CD8-positive, alpha-beta memory T cell (primary cell): Measurements from ENCODE around the gene MTOR. TPM values are rescaled to one million over a fixed set of nuclear protein-coding genes. Genes with fewer than 3 reads are reported as not detected.
A peak's percentile ranks its signal among the peaks of the same experiment; 100 is the strongest.

Experiments used
- CTCF ChIA-PET: fragments of 350-600 bp; sonication (Branson Sonifier 250); formaldehyde crosslinking; loops from one replicate; lab custom pipeline; 2021; ENCODE audit warnings: antibody characterized with exemption; lab: Charles Lee
- POLR2A ChIA-PET: fragments of 350-600 bp; sonication (Branson Sonifier 250); formaldehyde crosslinking; loops from one replicate; lab custom pipeline; 2021; ENCODE audit warnings: antibody characterized with exemption; lab: Charles Lee
- DNase-seq, 5 donors: peaks; one replicate each; pipeline versions ENCODE4 v3.0.0 to v3.0.0-alpha.2; 2020 to 2022; ENCODE audit warnings: mixed read lengths in 1 of 5
- H3K27ac ChIP-seq: one replicate; pipeline ENCODE4 v1.7.0; 2013; ENCODE audit warnings: low read depth, mild to moderate bottlenecking, low read length, moderate library complexity
- H3K27me3 ChIP-seq: 2 replicates; pipeline ENCODE4 v1.7.0; 2013; ENCODE audit warnings: low read length, mild to moderate bottlenecking; ENCODE audit not compliant: insufficient read depth, poor library complexity, severe bottlenecking
- H3K36me3 ChIP-seq: 2 replicates; pipeline ENCODE4 v1.7.0; 2013; ENCODE audit warnings: mild to moderate bottlenecking, low read length, moderate library complexity; ENCODE audit not compliant: insufficient read depth
- H3K4me1 ChIP-seq: 2 replicates; pipeline ENCODE4 v1.7.0; 2013; ENCODE audit warnings: mild to moderate bottlenecking, low read length, moderate library complexity; ENCODE audit not compliant: insufficient read depth
- H3K4me3 ChIP-seq: 2 replicates; pipeline ENCODE4 v1.7.0; 2013; ENCODE audit warnings: mild to moderate bottlenecking, low read length
- H3K9me3 ChIP-seq: 2 replicates; pipeline ENCODE4 v1.7.0; 2013; ENCODE audit warnings: mild to moderate bottlenecking, low read length
- H3K27ac Mint-ChIP-seq, 8 donors: one replicate each; pipeline ENCODE4 v1.8.0; 2020 to 2021; ENCODE audit warnings: mixed read lengths in 8 of 8, mild to moderate bottlenecking in 6 of 8, inconsistent platforms in 3 of 8, moderate library complexity in 3 of 8
- H3K27me3 Mint-ChIP-seq, 2 donors: one replicate each; pipeline ENCODE4 v1.8.0; 2020 to 2021; ENCODE audit warnings: mixed read lengths in 2 of 2, mild to moderate bottlenecking in 1 of 2, moderate library complexity in 1 of 2
- H3K36me3 Mint-ChIP-seq, 3 donors: one replicate each; pipeline ENCODE4 v1.8.0; 2020 to 2021; ENCODE audit warnings: mixed read lengths in 3 of 3, inconsistent platforms in 1 of 3, mild to moderate bottlenecking in 1 of 3
- H3K4me1 Mint-ChIP-seq, 3 donors: one replicate each; pipeline ENCODE4 v1.8.0; 2020 to 2021; ENCODE audit warnings: mixed read lengths in 3 of 3, inconsistent platforms in 1 of 3, mild to moderate bottlenecking in 1 of 3
- H3K4me3 Mint-ChIP-seq, 7 donors: one replicate each; pipeline ENCODE4 v1.8.0; 2020 to 2021; ENCODE audit warnings: mixed read lengths in 7 of 7, mild to moderate bottlenecking in 6 of 7, moderate library complexity in 4 of 7, inconsistent platforms in 2 of 7
- H3K9me3 Mint-ChIP-seq, 5 donors: one replicate each; pipeline ENCODE4 v1.8.0; 2020 to 2022; ENCODE audit warnings: mixed read lengths in 5 of 5, mild to moderate bottlenecking in 3 of 5, moderate library complexity in 2 of 5, inconsistent platforms in 1 of 5
- polyA plus RNA-seq: library from polyadenylated mRNA; unstranded; fragments of 300-500 nt; fragmentation: Illumina TruSeq; gene quantifications from one replicate; pipeline ENCODE4 v1.2.3, GENCODE V29; 2021
- total RNA-seq, 2 experiments: library from RNA; stranded (reverse); gene quantifications; one replicate each; pipeline ENCODE4 v1.2.3, GENCODE V29; 2021

The MTOR gene
- total and polyA plus RNA-seq, 3 experiments from 2014 or later: 8.0 to 55.2 (median 53.9) TPM

- CTCF ChIA-PET: interaction anchor here (0.9 kb wide), 1 partner anchor 229 kb away, joined by 3 read pairs; no protein-coding TSS in a partner anchor
- Histone ChIP-seq H3K27me3 (no peaks in the 10 kb centered on the region), H3K9me3 (no peaks in the 10 kb centered on the region), H3K36me3 (no peaks in the 10 kb centered on the region), H3K4me1 (peaks cover 12% of the 10 kb centered on the region), H3K4me3 (no peak overlapping the region), H3K27ac (no peak overlapping the region)
- Mint-ChIP-seq H3K36me3 (peaks cover 0 to 3% (median 0%) of the 10 kb centered on the region in 3 donors), H3K4me1 (peaks cover 10 to 11% (median 10%) of the 10 kb centered on the region in 3 donors), H3K9me3 (no peaks in the 10 kb centered on the region), H3K27me3 (peaks cover 0 to 1% of the 10 kb centered on the region in 2 donors), H3K27ac (no peak overlapping the region), H3K4me3 (peak overlapping the region in 1 of 7 donors; percentile 48)
- POLR2A ChIA-PET: no interaction called here
- no peak for DNase-seq
These were observed 4.1 kb upstream of the MTOR start for GRCh38 chr1:11266268-11267074.

DNA sequence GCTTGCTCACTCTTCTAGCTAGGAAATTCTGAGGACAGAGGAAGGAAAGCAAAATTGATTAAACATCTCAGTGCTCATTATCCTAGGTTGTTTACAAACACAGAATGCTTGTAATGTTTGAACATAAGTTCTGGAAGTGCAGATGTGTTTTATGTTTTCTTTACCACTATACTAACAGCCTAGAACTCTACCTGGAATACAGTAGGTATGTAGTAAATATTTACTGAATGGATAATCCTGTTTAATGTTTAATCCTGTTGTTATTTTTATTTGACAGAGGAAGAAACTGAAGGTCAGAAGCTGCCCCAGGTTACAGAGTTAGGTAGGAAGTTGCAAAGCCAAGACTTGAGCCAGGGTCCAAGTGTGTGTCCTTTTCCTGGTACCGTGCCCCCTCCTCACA is 6.1 kb downstream of the MTOR start:
- Histone ChIP-seq H3K27ac (no peak overlapping the region), H3K36me3 (peaks cover 57% of the 10 kb centered on the region), H3K9me3 (no peaks in the 10 kb centered on the region), H3K4me1 (peaks cover 1% of the 10 kb centered on the region), H3K27me3 (no peaks in the 10 kb centered on the region), H3K4me3 (no peak overlapping the region)
- no peak for DNase-seq
- H3K4me3 Mint-ChIP-seq: no peak overlapping the region
- no peak overlapping the region for H3K27ac Mint-ChIP-seq
- POLR2A ChIA-PET: no interaction called here
- H3K4me1 Mint-ChIP-seq: peaks cover 2 to 17% (median 10%) of the 10 kb centered on the region in 3 donors
- peaks cover 8 to 76% (median 23%) of the 10 kb centered on the region in 3 donors for H3K36me3 Mint-ChIP-seq
- H3K27me3 Mint-ChIP-seq: peaks cover 0 to 1% of the 10 kb centered on the region in 2 donors
- CTCF ChIA-PET: interaction anchor here (0.8 kb wide), 1 partner anchor 10 kb away, joined by 4 read pairs; no protein-coding TSS in a partner anchor
- no peaks in the 10 kb centered on the region for H3K9me3 Mint-ChIP-seq

DNA sequence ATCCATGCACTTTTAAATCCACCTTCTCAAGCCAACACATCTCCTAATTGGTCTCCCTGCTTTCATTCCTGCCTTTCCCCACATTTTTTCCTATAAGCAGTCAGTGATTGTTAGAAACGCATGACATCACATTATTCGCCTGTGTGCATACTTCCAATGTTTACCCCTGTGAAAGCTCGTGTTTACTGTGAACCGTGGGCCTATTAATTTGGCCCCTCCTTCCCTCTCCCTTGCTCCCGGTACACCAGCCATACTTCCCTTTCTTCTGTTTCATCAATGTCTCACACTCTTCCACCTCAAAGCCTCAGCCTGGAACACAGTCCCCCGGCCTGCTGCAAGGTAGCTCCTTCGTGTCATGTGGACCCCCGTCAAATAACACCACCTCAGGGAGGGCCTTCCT is 9.1 kb downstream of the MTOR start:
- Mint-ChIP-seq H3K4me1 (peaks cover 0 to 6% (median under 1%) of the 10 kb centered on the region in 3 donors), H3K9me3 (no peaks in the 10 kb centered on the region), H3K36me3 (peaks cover 16 to 76% (median 30%) of the 10 kb centered on the region in 3 donors), H3K27me3 (peaks cover 0 to 1% of the 10 kb centered on the region in 2 donors), H3K27ac (peak overlapping the region in 3 of 8 donors; percentile 4 to 63 (median 33)), H3K4me3 (no peak overlapping the region)
- no peak overlapping the region for H3K27ac ChIP-seq
- H3K27me3 ChIP-seq: no peaks in the 10 kb centered on the region
- no peaks in the 10 kb centered on the region for H3K4me1 ChIP-seq
- no peak for DNase-seq
- H3K4me3 ChIP-seq: no peak overlapping the region
- peaks cover 53% of the 10 kb centered on the region for H3K36me3 ChIP-seq
- H3K9me3 ChIP-seq: no peaks in the 10 kb centered on the region
- POLR2A ChIA-PET: no interaction called here
- CTCF ChIA-PET: interaction anchor here (0.7 to 2.6 kb wide), 3 partner anchors 8 to 389 kb away, joined by 3 to 12 read pairs (median 4); no protein-coding TSS in a partner anchor

DNA sequence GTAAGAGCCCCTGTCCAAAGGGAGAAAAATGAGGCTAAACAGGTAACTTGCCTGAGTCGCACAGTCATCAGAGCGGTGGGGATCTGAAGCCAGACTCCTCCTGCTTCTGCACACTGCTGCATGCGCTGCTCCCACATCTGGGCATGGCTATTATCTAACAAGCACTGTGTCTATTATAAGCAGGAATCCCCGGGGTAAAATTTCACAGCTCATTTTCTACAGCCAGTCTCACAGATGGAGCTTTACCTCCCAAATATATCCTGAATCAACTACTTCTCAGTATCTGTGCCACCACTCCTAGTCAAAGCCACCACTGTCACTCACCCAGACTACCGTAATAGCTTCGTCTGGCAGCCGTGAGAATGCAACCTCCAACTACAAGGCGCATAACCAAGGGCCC is 9.8 kb downstream of the MTOR start:
- Histone ChIP-seq H3K4me3 (no peak overlapping the region), H3K4me1 (no peaks in the 10 kb centered on the region), H3K27me3 (no peaks in the 10 kb centered on the region), H3K27ac (no peak overlapping the region), H3K36me3 (peaks cover 59% of the 10 kb centered on the region), H3K9me3 (no peaks in the 10 kb centered on the region)
- DNase-seq: no peak
- H3K9me3 Mint-ChIP-seq: no peaks in the 10 kb centered on the region
- H3K27ac Mint-ChIP-seq: peak overlapping the region in 1 of 8 donors; percentile 58
- POLR2A ChIA-PET: no interaction called here
- CTCF ChIA-PET: interaction anchor here (1.6 to 2.6 kb wide), 3 partner anchors 9 to 412 kb away, joined by 4 to 12 read pairs (median 4); partner anchors contain the start of gene FBXO6
- H3K27me3 Mint-ChIP-seq: peaks cover 0 to 1% of the 10 kb centered on the region in 2 donors
- peaks cover 16 to 76% (median 26%) of the 10 kb centered on the region in 3 donors for H3K36me3 Mint-ChIP-seq
- H3K4me3 Mint-ChIP-seq: no peak overlapping the region
- peaks cover 3 to 10% (median 8%) of the 10 kb centered on the region in 3 donors for H3K4me1 Mint-ChIP-seq

GRCh38 chr1:11248169-11248568 is 14.2 kb downstream of the MTOR start:
- POLR2A ChIA-PET: no interaction called here

GRCh38 chr1:11245904-11246719 is 16.2 kb downstream of the MTOR start:
- Mint-ChIP-seq H3K27ac (peak overlapping the region; percentile 77 to 100 (median 94)), H3K27me3 (no peaks in the 10 kb centered on the region), H3K4me1 (peaks cover 29 to 37% (median 33%) of the 10 kb centered on the region in 3 donors), H3K4me3 (peak overlapping the region in 5 of 7 donors; percentile 18 to 79 (median 38)), H3K36me3 (peaks cover 12 to 73% (median 24%) of the 10 kb centered on the region in 3 donors), H3K9me3 (no peaks in the 10 kb centered on the region)
- Histone ChIP-seq H3K4me1 (no peaks in the 10 kb centered on the region), H3K9me3 (no peaks in the 10 kb centered on the region), H3K27ac (peak overlapping the region; percentile 3), H3K36me3 (peaks cover 42% of the 10 kb centered on the region), H3K27me3 (no peaks in the 10 kb centered on the region), H3K4me3 (no peak overlapping the region)
- POLR2A ChIA-PET: no interaction called here
- DNase-seq: peak in 1 of 5 donors; percentile 57
- CTCF ChIA-PET: interaction anchor here (0.9 to 2.0 kb wide), 5 partner anchors 10 to 399 kb away, joined by 3 to 6 read pairs (median 3); no protein-coding TSS in a partner anchor

More at GRCh38 chr1:11248169-11248568, 14.2 kb downstream of the MTOR start:
- CTCF ChIA-PET: no interaction called here
- Mint-ChIP-seq H3K4me1 (peaks cover 25 to 32% (median 30%) of the 10 kb centered on the region in 3 donors), H3K27ac (peak overlapping the region in 7 of 8 donors; percentile 23 to 100 (median 92)), H3K27me3 (no peaks in the 10 kb centered on the region), H3K36me3 (peaks cover 8 to 75% (median 27%) of the 10 kb centered on the region in 3 donors), H3K9me3 (no peaks in the 10 kb centered on the region), H3K4me3 (no peak overlapping the region)
- H3K36me3 ChIP-seq: peaks cover 41% of the 10 kb centered on the region
- H3K4me1 ChIP-seq: no peaks in the 10 kb centered on the region
- no peak overlapping the region for H3K27ac ChIP-seq
- no peaks in the 10 kb centered on the region for H3K27me3 ChIP-seq
- DNase-seq: no peak
- H3K9me3 ChIP-seq: no peaks in the 10 kb centered on the region
- H3K4me3 ChIP-seq: no peak overlapping the region

- no peaks in the 10 kb centered on the region for H3K4me1 ChIP-seq
- H3K27ac ChIP-seq: no peak overlapping the region
- POLR2A ChIA-PET: no interaction called here
- H3K36me3 Mint-ChIP-seq: peaks cover 5 to 72% (median 16%) of the 10 kb centered on the region in 3 donors
- peak overlapping the region in 2 of 7 donors; percentile 35 to 47 for H3K4me3 Mint-ChIP-seq
- no peaks in the 10 kb centered on the region for H3K9me3 Mint-ChIP-seq
- peak overlapping the region in 7 of 8 donors; percentile 85 to 100 (median 95) for H3K27ac Mint-ChIP-seq
- H3K27me3 ChIP-seq: no peaks in the 10 kb centered on the region
- H3K4me1 Mint-ChIP-seq: peaks cover 27 to 37% (median 29%) of the 10 kb centered on the region in 3 donors
- no peaks in the 10 kb centered on the region for H3K27me3 Mint-ChIP-seq
- no peak overlapping the region for H3K4me3 ChIP-seq
- CTCF ChIA-PET: interaction anchor here (1.5 to 2.0 kb wide), 2 partner anchors 11 to 208 kb away, joined by 4 to 6 read pairs; no protein-coding TSS in a partner anchor
- DNase-seq: no peak
- H3K36me3 ChIP-seq: peaks cover 44% of the 10 kb centered on the region
- H3K9me3 ChIP-seq: no peaks in the 10 kb centered on the region
These were observed 17.1 kb downstream of the MTOR start for GRCh38 chr1:11245248-11245647.
